ENCODE measurements around the gene CSNK1D. TPM values are rescaled to one million over a fixed set of nuclear protein-coding genes. Genes with fewer than 3 reads are reported as not detected.

Gene CSNK1D
- total RNA-seq, 1 experiment from 2014 or later, result 137 TPM

DNA sequence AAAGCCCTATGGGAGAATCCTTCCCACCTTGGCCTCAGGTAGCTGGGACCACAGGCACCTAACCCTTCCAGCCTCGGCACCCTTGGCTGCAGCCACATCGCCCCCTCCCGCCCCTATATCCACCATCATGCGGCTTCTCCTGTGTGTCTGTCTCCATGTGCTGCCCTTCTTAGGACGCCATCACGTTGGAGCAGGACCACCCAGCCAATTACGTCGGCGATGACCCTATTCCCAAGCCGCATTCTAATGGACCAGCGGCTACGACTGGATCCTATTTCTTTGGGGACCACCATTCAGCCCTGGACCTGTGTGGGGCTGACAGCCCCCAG, 57.6 kb downstream of the CSNK1D start:
- H3K4ac ChIP-seq (ENCODE audit: low read depth, low read length), result no peak overlapping the region
- H4K91ac ChIP-seq (ENCODE audit: insufficient read length, low read depth, low read length), result no peak overlapping the region
- no peak overlapping the region for H2BK5ac ChIP-seq (ENCODE audit: insufficient read length, low read length)
- no peaks in the 10 kb centered on the region for H3K36me3 Mint-ChIP-seq (ENCODE audit: insufficient read depth in 1 of 3, low read depth in 3 of 3)
- H3K27me3 Mint-ChIP-seq (ENCODE audit: low read depth), result peaks cover 40% of the 10 kb centered on the region
- TF ChIP-seq, protein P1, sequence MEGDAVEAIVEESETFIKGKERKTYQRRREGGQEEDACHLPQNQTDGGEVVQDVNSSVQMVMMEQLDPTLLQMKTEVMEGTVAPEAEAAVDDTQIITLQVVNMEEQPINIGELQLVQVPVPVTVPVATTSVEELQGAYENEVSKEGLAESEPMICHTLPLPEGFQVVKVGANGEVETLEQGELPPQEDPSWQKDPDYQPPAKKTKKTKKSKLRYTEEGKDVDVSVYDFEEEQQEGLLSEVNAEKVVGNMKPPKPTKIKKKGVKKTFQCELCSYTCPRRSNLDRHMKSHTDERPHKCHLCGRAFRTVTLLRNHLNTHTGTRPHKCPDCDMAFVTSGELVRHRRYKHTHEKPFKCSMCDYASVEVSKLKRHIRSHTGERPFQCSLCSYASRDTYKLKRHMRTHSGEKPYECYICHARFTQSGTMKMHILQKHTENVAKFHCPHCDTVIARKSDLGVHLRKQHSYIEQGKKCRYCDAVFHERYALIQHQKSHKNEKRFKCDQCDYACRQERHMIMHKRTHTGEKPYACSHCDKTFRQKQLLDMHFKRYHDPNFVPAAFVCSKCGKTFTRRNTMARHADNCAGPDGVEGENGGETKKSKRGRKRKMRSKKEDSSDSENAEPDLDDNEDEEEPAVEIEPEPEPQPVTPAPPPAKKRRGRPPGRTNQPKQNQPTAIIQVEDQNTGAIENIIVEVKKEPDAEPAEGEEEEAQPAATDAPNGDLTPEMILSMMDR (conservative IDR thresholded peaks at IDR 0.05), result no peak
- no peak overlapping the region for H3K27ac Mint-ChIP-seq
- H3K4me2 ChIP-seq (ENCODE audit: insufficient read depth, insufficient read length, low read length), result no peak overlapping the region
- H3K9me3 ChIP-seq (ENCODE audit: control insufficient read depth, low read depth, low read length), result no peaks in the 10 kb centered on the region
- H3K23ac ChIP-seq (ENCODE audit: insufficient read length, low read depth, low read length), result no peak overlapping the region
- no peaks in the 10 kb centered on the region for H3K79me1 ChIP-seq (ENCODE audit: insufficient read depth, low read depth, low read length, poor library complexity, severe bottlenecking)
- H4K5ac ChIP-seq (ENCODE audit: insufficient read length, low read depth, low read length), result no peak overlapping the region
- no peak overlapping the region for H3K4me3 Mint-ChIP-seq
- H4K8ac ChIP-seq (replicated peaks; ENCODE audit: insufficient read length, low read depth, low read length), result no peak overlapping the region
- H2BK12ac ChIP-seq (ENCODE audit: insufficient read length, low read depth, low read length), result no peak overlapping the region
- peaks cover 4% of the 10 kb centered on the region for H3K27me3 ChIP-seq (ENCODE audit: insufficient read depth, low read length)
- H3K56ac ChIP-seq (ENCODE audit: insufficient read length, low read depth, low read length), result no peak overlapping the region
- H3K4me1 Mint-ChIP-seq, result peaks cover 3 to 5% of the 10 kb centered on the region in 2 experiments
- no peak overlapping the region for H3K9ac ChIP-seq (ENCODE audit: extremely low read depth, insufficient read length, low read length)
- H2AK5ac ChIP-seq (ENCODE audit: insufficient read length, low read length), result no peak overlapping the region
- no peak overlapping the region for H2BK120ac ChIP-seq (ENCODE audit: low read depth, low read length, poor library complexity, severe bottlenecking)
- H3K18ac ChIP-seq (ENCODE audit: insufficient read length, low read depth, low read length), result no peak overlapping the region
- no peak overlapping the region for H3K14ac ChIP-seq (ENCODE audit: insufficient read depth, low read length)
- no peak overlapping the region for H3K27ac ChIP-seq (ENCODE audit: insufficient read length, low read depth, low read length)
- H2BK15ac ChIP-seq (ENCODE audit: low read depth, low read length), result no peak overlapping the region
- no peaks in the 10 kb centered on the region for H3K79me2 ChIP-seq (ENCODE audit: insufficient read depth, low read length)
- DNase-seq, result no peak
- H3K9me3 Mint-ChIP-seq, result no peaks in the 10 kb centered on the region; a peak in 1 of 5 replicates
- H3K4me1 ChIP-seq (ENCODE audit: insufficient read depth, low read length), result no peaks in the 10 kb centered on the region
- no peak overlapping the region for H2BK20ac ChIP-seq (ENCODE audit: low read depth, low read length, poor library complexity, severe bottlenecking)
- H3T11ph ChIP-seq (ENCODE audit: low read length), result no peak overlapping the region
- WGBS (ENCODE audit: extremely low coverage, insufficient read length, low lambda C conversion rate), result no CpG with 5 or more reads among the region's 12 CpGs
- H2AFZ ChIP-seq (ENCODE audit: low read length), result no peak overlapping the region
- peaks cover 7% of the 10 kb centered on the region for H3K23me2 ChIP-seq (ENCODE audit: insufficient read length, low read depth, low read length, poor library complexity, severe bottlenecking)
- no peaks in the 10 kb centered on the region for H4K20me1 ChIP-seq (ENCODE audit: control insufficient read depth, insufficient read depth, insufficient read length)

Measured in H9 (cell line).